ENCODE results near the gene MAP2K3. TPM values are rescaled to one million over a fixed set of nuclear protein-coding genes. Genes with fewer than 3 reads are reported as not detected.

MAP2K3 gene
- total and polyA plus RNA-seq, 2 of the 8 experiments (the other 6 are each of a cell fraction or from before 2014, with no cell fraction given) = 16.9 to 33.5 TPM

DNA sequence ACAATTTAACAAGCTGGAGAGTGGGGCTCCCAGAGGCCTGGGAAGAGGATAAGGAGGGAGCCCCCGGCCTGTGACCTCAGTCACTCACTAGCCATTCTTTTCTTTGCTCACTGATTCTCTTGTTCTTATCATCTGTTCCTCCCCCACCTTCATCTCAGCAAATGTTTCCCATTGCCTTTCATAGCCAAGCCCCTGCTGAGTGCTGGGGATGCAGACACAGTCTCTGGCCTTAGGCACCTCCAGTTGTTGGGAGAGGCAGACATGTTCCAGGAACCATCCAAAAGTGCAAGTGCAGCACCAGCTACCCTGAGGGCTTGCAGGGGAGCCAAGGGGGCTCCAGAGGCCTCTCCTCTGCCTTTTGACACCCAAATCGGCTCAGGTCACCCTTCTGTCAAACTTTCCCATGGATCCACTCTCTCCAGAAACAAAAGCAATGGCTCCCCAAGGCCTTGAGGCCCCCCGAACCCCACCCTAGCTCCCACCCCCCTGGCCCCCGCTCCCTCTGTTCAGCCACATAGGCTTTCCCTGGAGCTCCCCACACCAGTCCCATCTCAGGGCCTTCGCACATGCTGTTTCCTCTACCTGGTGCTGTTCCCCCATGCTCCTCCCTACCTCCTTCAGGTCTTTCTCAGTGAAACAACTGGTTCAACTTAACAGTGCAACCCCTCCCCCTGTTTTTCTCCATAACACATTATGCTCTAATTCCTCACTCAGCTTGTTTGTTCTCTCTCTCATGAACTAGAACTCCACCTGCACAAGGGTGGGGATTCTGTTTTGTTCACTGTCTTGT, 76.7 kb downstream of the MAP2K3 start:
- Histone ChIP-seq H3K4me2 (ENCODE audit: insufficient read depth in 1 of 2, low read depth in 2 of 2, low read length in 2 of 2) (no peak overlapping the region), H3K27ac (ENCODE audit: low read depth, low read length) (no peak overlapping the region), H3K27me3 (replicated peaks in 1 of 4; ENCODE audit: control insufficient read depth in 3 of 4, extremely low read depth in 1 of 4, insufficient read depth in 3 of 4, low read length in 3 of 4) (no peaks in the 10 kb centered on the region; a peak in 3 of 7 replicates), H2BK120ac (replicated peaks; ENCODE audit: low read depth, low read length) (no peak overlapping the region), H3K4ac (replicated peaks; ENCODE audit: insufficient read length, low read depth, low read length) (no peak overlapping the region), H3K23me2 (ENCODE audit: low read depth, low read length) (peaks cover 22% of the 10 kb centered on the region; the same call in 1 of the 2 replicates), H2AFZ (ENCODE audit: low read length) (no peak overlapping the region), H4K5ac (ENCODE audit: insufficient read length, low read depth, low read length) (no peak overlapping the region), H3K14ac (ENCODE audit: insufficient read length) (no peak overlapping the region), H4K91ac (replicated peaks; ENCODE audit: insufficient read length, low read length) (no peak overlapping the region), H2BK20ac (ENCODE audit: low read length) (0 out of 2 replicates have a peak overlapping the region, but pooled peaks have one; percentile 3), H3K4me3 (ENCODE audit: extremely low read depth in 1 of 4, insufficient read depth in 2 of 4, low read depth in 3 of 4, low read length in 4 of 4) (no peak overlapping the region), H3K79me2 (ENCODE audit: control insufficient read depth in 1 of 2, insufficient read depth in 2 of 2, low read length in 2 of 2) (no peaks in the 10 kb centered on the region), H3K18ac (ENCODE audit: extremely low read depth, low read length) (no peak overlapping the region), H2BK5ac (ENCODE audit: low read depth, low read length) (no peak overlapping the region), H2BK12ac (ENCODE audit: low read depth, low read length) (no peak overlapping the region), H3K79me1 (ENCODE audit: low read depth, low read length) (no peaks in the 10 kb centered on the region), H3K56ac (replicated peaks; ENCODE audit: insufficient read length, low read depth, low read length) (no peak overlapping the region), H3K9ac (replicated peaks in 1 of 4; ENCODE audit: extremely low read depth in 1 of 4, low read depth in 3 of 4, low read length in 3 of 4) (no peak overlapping the region), H3K36me3 (ENCODE audit: control insufficient read depth in 2 of 4, insufficient read depth in 4 of 4, low read length in 3 of 4) (no peaks in the 10 kb centered on the region), H3K9me3 (ENCODE audit: insufficient read depth in 2 of 2, low read depth in 1 of 2, low read length in 1 of 2) (no peaks in the 10 kb centered on the region), H3K23ac (ENCODE audit: insufficient read length) (no peak overlapping the region), H4K20me1 (replicated peaks in 1 of 2; ENCODE audit: control insufficient read depth in 1 of 2, insufficient read depth in 2 of 2, low read length in 2 of 2) (peaks cover 0 to 4% of the 10 kb centered on the region in 2 experiments), H2AK5ac (ENCODE audit: low read depth, low read length) (no peak overlapping the region), H4K8ac (ENCODE audit: extremely low read depth, insufficient read depth, low read length) (no peak overlapping the region), H2BK15ac (ENCODE audit: low read length) (no peak overlapping the region), H3K4me1 (replicated peaks in 1 of 4; ENCODE audit: control insufficient read depth in 3 of 4, insufficient read depth in 4 of 4, low read length in 3 of 4) (peaks cover 0 to 19% (median 6%) of the 10 kb centered on the region in 4 experiments; a peak in 6 of 7 replicates)
- ChIA-PET CTCF (ENCODE audit: partially characterized antibody) (interaction anchor here (1.2 to 2.4 kb wide), 2 partner anchors 12 to 14 kb away, joined by 3 to 10 read pairs; no protein-coding TSS in a partner anchor), POLR2A (ENCODE audit: partially characterized antibody) (interaction anchor here (1.3 kb wide), 1 partner anchor 17 kb away, joined by 3 read pairs; no protein-coding TSS in a partner anchor)
- no peak for FAIRE-seq
- DNase-seq (ENCODE audit: low read depth in 1 of 2, low spot score in 2 of 2) = no peak
- WGBS, 2 experiments (ENCODE audit: extremely low coverage in 1 of 2, insufficient coverage in 1 of 2, insufficient read length in 1 of 2, insufficient replicate concordance in 2 of 2, low coverage in 1 of 2, low lambda C conversion rate in 2 of 2, missing lambda C conversion rate in 1 of 2) = 75% methylated on average over 2 of the region's 5 CpGs; no CpG with 5 or more reads in 1 of the 2 experiments
- no peak for TF ChIP-seq RAD21 (IDR thresholded peaks at IDR 0.05 in 1 of 2, conservative IDR thresholded peaks at IDR 0.05 in 1 of 2; ENCODE audit: low read depth in 2 of 2, low read length in 2 of 2)
- no peak for TF ChIP-seq KDM1A (IDR thresholded peaks at IDR 0.05; ENCODE audit: borderline replicate concordance, low read length)
- no peak for TF ChIP-seq KDM4A (IDR thresholded peaks at IDR 0.05; ENCODE audit: low read depth, low read length, severe bottlenecking)
- no peak for TF ChIP-seq TAF1 (IDR thresholded peaks at IDR 0.05; ENCODE audit: low read depth, low read length)
- no peak for TF ChIP-seq BRCA1 (IDR thresholded peaks at IDR 0.05; ENCODE audit: low read depth, low read length)
- TF ChIP-seq, protein P1, sequence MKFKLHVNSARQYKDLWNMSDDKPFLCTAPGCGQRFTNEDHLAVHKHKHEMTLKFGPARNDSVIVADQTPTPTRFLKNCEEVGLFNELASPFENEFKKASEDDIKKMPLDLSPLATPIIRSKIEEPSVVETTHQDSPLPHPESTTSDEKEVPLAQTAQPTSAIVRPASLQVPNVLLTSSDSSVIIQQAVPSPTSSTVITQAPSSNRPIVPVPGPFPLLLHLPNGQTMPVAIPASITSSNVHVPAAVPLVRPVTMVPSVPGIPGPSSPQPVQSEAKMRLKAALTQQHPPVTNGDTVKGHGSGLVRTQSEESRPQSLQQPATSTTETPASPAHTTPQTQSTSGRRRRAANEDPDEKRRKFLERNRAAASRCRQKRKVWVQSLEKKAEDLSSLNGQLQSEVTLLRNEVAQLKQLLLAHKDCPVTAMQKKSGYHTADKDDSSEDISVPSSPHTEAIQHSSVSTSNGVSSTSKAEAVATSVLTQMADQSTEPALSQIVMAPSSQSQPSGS (IDR thresholded peaks at IDR 0.05; ENCODE audit: low read length) = no peak
- no peak for TF ChIP-seq EZH2 (IDR thresholded peaks at IDR 0.05; ENCODE audit: low read depth, low read length, severe bottlenecking)
- TF ChIP-seq SP4 (IDR thresholded peaks at IDR 0.05; ENCODE audit: low read length) = no peak
- TF ChIP-seq CHD2 (IDR thresholded peaks at IDR 0.05; ENCODE audit: low read length) = no peak
- no peak for TF ChIP-seq TAF7 (optimal IDR thresholded peaks at IDR 0.05; ENCODE audit: borderline replicate concordance, low read depth, low read length)
